Measurements from ENCODE around the gene LMNB1.

The LMNB1 gene

DNA sequence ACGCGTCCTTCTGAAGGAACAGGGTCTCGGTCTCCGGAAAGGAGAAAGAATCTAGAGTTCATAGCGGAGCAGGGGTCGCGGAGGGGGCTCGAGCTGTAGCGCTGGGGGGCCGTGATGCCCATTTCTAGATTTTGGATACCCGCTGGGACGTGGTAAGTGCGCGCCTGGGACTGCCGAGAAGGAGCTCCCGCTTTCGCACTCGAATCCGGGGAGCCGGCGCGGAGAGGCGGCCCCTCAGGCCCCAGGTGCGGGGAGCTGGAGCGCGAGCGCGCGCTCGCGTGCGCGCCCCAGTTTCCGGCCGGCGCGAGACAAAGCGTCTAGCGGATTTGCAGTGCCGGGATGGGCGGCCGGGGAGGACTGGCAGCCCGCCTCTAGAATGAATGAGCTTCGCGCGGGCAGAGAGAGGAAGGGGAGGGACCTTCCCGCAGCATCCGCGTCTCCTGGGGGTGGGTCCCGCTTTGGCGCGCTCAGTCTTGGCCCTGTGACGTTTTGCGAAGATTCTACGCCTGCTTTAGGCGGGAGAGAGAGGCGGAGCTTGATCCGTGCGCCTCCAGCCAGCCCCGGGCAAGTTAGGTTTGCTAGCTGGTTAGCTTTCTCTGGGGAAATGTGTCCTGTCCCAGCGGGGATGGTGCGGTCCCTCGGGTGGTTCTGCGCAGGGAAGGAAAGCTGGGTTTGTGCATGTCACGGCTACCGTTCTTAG lies 1.2 kb downstream of the LMNB1 start (continued):
- TF ChIP-seq PRDM6 (tag by site-specific recombination; IDR thresholded peaks at IDR 0.05): no peak
- TF ChIP-seq ZBTB20 (tag by site-specific recombination; IDR thresholded peaks at IDR 0.05): peak; percentile 70; the same call in 1 of the 2 replicates
- TF ChIP-seq ZIC2 (tag by site-specific recombination; IDR thresholded peaks at IDR 0.05): no peak; the same call in 1 of the 2 replicates
- no peak for TF ChIP-seq ZNF488 (tag by site-specific recombination; IDR thresholded peaks at IDR 0.05)
- TF ChIP-seq ZNF398 (tag by site-specific recombination; IDR thresholded peaks at IDR 0.05): no peak
- TF ChIP-seq ZFP41 (tag by site-specific recombination; IDR thresholded peaks at IDR 0.05; ENCODE audit: borderline replicate concordance): no peak
- no peak for TF ChIP-seq ZNF10 (tag by site-specific recombination; IDR thresholded peaks at IDR 0.05)
- no peak for TF ChIP-seq PRDM4 (tag by site-specific recombination; IDR thresholded peaks at IDR 0.05)
- TF ChIP-seq ZNF335 (tag by site-specific recombination; conservative IDR thresholded peaks at IDR 0.05): 0 out of 2 replicates have a peak, but pooled peaks have one; percentile 71
- TF ChIP-seq, protein P1, sequence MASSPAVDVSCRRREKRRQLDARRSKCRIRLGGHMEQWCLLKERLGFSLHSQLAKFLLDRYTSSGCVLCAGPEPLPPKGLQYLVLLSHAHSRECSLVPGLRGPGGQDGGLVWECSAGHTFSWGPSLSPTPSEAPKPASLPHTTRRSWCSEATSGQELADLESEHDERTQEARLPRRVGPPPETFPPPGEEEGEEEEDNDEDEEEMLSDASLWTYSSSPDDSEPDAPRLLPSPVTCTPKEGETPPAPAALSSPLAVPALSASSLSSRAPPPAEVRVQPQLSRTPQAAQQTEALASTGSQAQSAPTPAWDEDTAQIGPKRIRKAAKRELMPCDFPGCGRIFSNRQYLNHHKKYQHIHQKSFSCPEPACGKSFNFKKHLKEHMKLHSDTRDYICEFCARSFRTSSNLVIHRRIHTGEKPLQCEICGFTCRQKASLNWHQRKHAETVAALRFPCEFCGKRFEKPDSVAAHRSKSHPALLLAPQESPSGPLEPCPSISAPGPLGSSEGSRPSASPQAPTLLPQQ (tag by site-specific recombination; IDR thresholded peaks at IDR 0.05): peak; percentile 99
- no peak for TF ChIP-seq ZNF785 (tag by site-specific recombination; IDR thresholded peaks at IDR 0.05)
- TF ChIP-seq ZNF221 (tag by site-specific recombination; IDR thresholded peaks at IDR 0.05; ENCODE audit: borderline replicate concordance): no peak
- TF ChIP-seq, protein P2, sequence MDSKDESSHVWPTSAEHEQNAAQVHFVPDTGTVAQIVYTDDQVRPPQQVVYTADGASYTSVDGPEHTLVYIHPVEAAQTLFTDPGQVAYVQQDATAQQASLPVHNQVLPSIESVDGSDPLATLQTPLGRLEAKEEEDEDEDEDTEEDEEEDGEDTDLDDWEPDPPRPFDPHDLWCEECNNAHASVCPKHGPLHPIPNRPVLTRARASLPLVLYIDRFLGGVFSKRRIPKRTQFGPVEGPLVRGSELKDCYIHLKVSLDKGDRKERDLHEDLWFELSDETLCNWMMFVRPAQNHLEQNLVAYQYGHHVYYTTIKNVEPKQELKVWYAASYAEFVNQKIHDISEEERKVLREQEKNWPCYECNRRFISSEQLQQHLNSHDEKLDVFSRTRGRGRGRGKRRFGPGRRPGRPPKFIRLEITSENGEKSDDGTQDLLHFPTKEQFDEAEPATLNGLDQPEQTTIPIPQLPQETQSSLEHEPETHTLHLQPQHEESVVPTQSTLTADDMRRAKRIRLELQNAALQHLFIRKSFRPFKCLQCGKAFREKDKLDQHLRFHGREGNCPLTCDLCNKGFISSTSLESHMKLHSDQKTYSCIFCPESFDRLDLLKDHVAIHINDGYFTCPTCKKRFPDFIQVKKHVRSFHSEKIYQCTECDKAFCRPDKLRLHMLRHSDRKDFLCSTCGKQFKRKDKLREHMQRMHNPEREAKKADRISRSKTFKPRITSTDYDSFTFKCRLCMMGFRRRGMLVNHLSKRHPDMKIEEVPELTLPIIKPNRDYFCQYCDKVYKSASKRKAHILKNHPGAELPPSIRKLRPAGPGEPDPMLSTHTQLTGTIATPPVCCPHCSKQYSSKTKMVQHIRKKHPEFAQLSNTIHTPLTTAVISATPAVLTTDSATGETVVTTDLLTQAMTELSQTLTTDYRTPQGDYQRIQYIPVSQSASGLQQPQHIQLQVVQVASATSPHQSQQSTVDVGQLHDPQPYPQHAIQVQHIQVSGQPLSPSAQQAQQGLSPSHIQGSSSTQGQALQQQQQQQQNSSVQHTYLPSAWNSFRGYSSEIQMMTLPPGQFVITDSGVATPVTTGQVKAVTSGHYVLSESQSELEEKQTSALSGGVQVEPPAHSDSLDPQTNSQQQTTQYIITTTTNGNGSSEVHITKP (tag by site-specific recombination; IDR thresholded peaks at IDR 0.05): peak; percentile 83
- no peak for TF ChIP-seq YY1 (tag by site-specific recombination; IDR thresholded peaks at IDR 0.05)
- TF ChIP-seq ZFP37 (tag by site-specific recombination; IDR thresholded peaks at IDR 0.05): peak; percentile 83; the same call in 1 of the 2 replicates
- 0 out of 2 replicates have a peak, but pooled peaks have one; percentile 50 for TF ChIP-seq ZNF366 (tag by site-specific recombination; conservative IDR thresholded peaks at IDR 0.05)
- TF ChIP-seq, protein P3, sequence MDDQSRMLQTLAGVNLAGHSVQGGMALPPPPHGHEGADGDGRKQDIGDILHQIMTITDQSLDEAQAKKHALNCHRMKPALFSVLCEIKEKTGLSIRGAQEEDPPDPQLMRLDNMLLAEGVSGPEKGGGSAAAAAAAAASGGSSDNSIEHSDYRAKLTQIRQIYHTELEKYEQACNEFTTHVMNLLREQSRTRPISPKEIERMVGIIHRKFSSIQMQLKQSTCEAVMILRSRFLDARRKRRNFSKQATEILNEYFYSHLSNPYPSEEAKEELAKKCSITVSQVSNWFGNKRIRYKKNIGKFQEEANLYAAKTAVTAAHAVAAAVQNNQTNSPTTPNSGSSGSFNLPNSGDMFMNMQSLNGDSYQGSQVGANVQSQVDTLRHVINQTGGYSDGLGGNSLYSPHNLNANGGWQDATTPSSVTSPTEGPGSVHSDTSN (CRISPR knock-in tag; IDR thresholded peaks at IDR 0.05): no peak; the same call in 1 of the 2 replicates
- TF ChIP-seq ZNF639 (tag by site-specific recombination; IDR thresholded peaks at IDR 0.05): no peak; the same call in 1 of the 2 replicates
- 0 out of 2 replicates have a peak, but pooled peaks have one; percentile 65 for TF ChIP-seq SP7 (tag by site-specific recombination; IDR thresholded peaks at IDR 0.05)
- TF ChIP-seq ZNF132 (tag by site-specific recombination; IDR thresholded peaks at IDR 0.05; ENCODE audit: borderline replicate concordance): no peak
- peak; percentile 21; the same call in 1 of the 2 replicates for TF ChIP-seq ZNF596 (tag by site-specific recombination; IDR thresholded peaks at IDR 0.05)
